Tongue (tissue), 2 donors: ENCODE measurements around the gene ETFRF1. TPM values are rescaled to one million over a fixed set of nuclear protein-coding genes. Genes with fewer than 3 reads are reported as not detected.

Experiments used
- DNase-seq: peaks from one replicate; pipeline ENCODE4 v3.0.0-alpha.2; 2015
- total RNA-seq: library from RNA; depleted of rRNA; stranded (reverse); fragments of >200 nt; gene quantifications from one replicate; pipeline ENCODE4 v1.2.3, GENCODE V29; 2014

Gene ETFRF1
- total RNA-seq, 1 donor from 2014 or later, result 46.0 TPM

- no peak for DNase-seq
Measured at GRCh38 chr12:25236190-25236589, 41.2 kb downstream of the ETFRF1 start.

DNA sequence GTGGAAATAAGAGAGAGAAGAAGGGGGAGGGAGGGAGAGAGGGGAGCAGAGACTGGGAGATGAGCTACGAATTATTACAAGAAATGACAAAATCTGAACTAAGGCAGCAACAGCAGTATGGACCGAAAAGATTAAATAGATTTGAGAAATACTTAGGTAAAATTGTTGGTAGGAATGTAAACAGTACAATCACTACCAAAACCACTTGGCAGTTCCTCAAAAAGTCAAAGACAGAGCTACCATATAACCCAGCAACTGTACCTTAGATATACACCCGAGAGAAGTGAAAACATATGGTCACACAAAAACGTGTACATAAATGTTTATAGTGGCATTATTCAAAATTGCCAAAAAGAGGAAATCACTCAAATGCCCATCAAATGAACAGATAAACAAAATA is 41.6 kb downstream of the ETFRF1 start:
- no peak for DNase-seq

DNA sequence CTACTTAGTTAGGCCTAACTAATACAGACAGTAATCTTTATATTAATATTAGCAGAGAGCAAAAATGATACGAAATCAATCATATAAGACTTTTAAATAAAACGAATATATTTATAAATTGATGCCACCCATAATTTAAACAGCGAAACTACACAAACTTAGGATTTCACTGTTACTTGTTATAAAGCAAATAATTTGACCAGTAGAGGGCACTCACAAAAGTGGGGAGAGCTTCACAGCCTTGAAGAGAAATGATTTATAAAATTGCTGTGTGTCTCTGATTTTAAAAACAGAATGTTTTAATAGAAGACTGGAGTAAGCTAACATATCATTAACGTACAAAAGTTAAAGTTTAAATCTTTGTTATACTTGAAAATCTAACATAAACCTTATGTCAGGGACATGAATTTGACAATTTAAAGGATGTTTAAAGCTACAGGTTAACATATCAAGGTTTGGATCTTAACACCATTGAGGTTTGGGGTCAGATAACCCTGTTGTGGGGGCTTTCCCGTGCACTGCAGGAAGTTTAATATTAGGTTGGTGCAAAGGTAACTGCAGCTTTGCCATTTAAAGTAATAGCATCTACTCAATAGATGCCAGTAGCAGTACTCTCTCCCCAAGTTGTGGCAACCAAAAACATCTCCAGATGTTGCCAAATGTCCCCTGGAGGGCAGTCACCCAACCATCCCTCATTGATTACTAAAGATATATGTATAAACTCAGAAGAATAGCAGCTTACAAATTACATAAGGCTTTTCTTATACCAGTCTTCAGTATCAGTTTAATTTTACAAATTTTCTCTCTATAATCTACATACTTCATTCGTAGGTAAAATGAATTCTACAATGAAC is 46.4 kb downstream of the ETFRF1 start:
- peak; percentile 71 for DNase-seq

DNA sequence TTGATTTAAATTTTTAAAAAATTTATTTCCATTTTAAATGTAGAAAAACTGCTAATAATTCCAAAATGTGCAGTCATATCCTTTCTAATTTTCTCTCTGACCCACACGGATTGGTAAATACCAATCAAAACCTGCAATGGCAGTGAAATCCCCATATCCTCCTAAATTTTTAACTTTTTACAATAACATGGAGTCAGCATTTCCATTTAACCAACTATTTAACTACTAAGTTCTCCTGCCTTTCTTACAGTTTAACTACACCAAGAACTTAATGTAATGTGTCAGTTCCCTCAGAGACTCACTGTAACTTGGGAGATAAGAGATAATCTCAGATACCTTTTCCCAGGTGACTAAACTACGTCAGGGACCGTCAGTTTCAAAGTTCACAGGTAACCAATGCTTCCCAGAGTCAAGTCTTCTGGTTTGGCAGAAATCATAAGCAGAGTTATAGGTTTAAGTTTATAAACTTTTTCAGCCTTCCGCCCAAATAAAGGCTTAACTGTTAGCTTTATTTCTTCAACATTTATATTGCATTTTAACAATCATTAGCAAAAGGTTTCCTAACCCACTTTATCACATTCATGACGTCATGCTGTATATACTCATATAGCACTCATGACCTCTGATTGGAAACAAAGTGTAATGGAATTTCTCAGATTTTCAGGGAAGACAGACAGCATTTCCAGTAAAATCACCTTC is 48.1 kb downstream of the ETFRF1 start:
- DNase-seq, result no peak

DNA sequence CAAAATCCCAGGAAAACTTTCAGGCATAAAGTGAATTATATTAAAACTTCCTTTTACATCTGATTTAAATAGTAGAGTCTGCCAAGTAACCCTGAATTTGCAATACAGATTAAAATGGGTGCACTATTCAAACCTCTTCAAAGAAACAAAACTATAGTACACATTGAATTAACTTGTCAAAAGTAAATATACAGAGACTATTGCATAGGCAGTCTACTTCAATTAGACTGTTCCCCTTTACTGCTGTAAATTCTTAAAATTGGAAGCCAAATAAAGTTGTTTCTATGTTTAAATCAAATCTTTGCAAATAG is 48.6 kb downstream of the ETFRF1 start:
- DNase-seq, result no peak

GRCh38 chr12:25245491-25245890 is 50.5 kb downstream of the ETFRF1 start:
- no peak for DNase-seq

GRCh38 chr12:25248137-25248536 is 53.1 kb downstream of the ETFRF1 start:
- DNase-seq, result no peak

DNA sequence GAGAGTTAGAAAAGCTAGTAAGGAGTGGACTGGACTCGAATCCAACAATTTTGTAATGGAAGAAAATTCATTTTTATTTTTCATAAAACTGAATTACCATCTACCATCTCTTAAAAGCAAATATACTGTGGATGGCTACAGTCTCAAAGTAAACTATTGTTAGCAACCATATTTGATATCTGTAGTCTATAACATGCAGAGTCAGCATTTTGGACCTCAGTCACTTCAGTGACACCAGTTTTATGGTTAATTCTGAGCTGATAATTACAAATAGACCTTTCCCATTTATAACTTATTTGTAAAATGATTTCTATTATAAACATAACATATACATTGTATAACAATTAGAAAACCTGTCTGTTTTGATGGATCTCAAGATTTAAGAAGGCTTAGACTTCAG is 53.7 kb downstream of the ETFRF1 start:
- no peak for DNase-seq

- DNase-seq, result peak; percentile 62
Measured at GRCh38 chr12:25249931-25250738, 55.1 kb downstream of the ETFRF1 start.

DNA sequence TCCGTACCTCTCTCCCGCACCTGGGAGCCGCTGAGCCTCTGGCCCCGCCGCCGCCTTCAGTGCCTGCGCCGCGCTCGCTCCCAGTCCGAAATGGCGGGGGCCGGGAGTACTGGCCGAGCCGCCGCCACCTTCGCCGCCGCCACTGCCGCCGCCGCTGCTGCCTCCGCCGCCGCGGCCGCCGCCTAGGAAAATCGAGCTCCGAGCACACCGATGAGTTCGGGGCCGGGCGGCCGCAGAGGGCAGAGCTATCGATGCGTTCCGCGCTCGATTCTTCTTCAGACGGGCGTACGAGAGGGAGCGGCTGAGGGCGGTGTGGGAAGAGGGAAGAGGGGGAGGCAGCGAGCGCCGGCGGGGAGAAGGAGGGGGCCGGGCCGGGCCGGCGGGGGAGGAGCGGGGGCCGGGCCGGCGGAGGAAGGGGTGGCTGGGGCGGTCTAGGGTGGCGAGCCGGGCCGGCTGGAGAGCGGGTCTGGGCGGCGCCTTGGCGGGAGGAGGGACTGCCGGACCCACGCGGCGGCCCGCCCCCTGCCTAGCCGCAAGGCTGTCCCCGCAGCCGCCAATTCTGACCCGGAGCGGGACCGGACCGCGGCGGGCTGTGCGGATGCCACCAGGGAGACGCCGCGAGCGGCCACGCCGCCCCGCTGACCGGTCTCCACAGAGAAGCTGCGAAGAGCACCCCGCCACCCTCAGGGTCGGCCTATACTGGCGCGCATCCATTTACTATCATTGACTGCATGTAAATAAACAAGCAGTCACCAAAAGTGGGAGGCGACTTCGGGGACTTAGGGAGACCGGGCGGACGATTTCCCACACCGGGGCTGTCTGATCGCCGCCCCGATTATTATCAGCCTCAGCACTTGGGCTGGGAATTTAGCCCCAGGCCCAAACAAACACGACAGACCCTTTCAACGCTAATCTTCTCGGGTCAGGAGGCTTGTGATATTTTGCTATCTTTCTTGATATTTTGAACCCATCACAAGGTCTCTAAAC is 56.0 kb downstream of the ETFRF1 start, which contains the start of gene KRAS:
KRAS (minus strand) TSS at position 186 of the 987 bp plus-strand sequence.
- DNase-seq, result peak; percentile 99

GRCh38 chr12:25251769-25252168 is 56.7 kb downstream of the ETFRF1 start:
- no peak for DNase-seq

DNA sequence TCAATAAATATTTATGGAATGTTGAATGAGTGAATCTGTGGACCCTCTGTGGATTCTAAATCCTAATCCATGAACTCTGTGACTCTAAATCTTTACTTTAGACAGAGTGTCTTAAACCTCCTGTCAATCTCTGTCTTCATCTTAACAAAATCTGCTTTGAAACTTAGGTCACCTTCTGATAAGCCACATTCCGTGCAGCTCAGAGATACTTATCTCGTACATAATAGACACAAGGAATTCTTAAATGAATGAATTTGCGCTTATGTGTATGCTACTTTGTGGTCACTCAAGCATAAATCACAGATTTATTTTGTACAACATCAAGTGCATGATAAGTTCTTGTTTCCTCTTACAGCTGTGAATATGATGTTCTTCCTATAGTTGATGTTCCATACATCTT is 57.9 kb downstream of the ETFRF1 start:
- no peak for DNase-seq

DNA sequence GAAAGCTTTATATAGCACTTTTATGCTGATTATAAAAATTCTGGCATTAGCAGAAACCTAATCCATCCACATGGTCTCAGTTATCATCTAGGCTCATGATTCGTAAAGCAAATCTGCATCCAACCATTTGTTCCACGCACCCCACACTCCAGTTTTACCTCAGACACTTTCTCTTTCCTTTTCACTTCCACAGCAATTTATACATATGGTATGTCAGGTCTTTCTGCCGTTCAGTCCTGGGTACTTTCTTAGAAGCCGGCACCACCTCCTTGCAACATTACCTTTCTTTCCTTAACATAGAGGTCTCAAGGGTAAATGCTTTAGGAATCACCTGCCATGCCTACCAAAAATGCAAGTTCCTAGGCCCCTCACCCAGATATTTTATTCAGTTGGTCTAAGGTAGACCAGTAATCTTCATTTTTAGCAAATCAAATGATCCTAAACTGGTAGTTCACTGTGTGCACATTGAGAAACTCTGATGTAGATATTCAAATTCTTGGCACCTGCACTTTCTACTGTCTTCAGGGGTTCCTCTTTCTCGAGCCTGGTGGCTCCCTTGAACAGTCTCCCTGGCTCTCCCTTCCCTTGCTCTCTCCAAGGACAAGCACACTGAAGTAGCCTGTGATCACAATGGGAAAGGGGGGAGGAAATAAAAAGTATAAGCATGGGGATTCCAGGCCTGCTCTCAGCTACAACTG is 58.5 kb downstream of the ETFRF1 start:
- no peak for DNase-seq

GRCh38 chr12:25254271-25254880 is 59.3 kb downstream of the ETFRF1 start:
- DNase-seq, result no peak

Other genes with a start within 250 kb of the ETFRF1 start
- 29.6 TPM for gene BCAT1, start 246.1 kb upstream of the ETFRF1 start, total RNA-seq
- 1.5 TPM for gene DNAI7, start 77 bp upstream of the ETFRF1 start, total RNA-seq
- gene KRAS, start 55.7 kb downstream of the ETFRF1 start, total RNA-seq, result 18.2 TPM